Neural progenitor cell (in vitro differentiated cells): ENCODE results near the gene FADS6. TPM values are rescaled to one million over a fixed set of nuclear protein-coding genes. Genes with fewer than 3 reads are reported as not detected.

Experiments used
- DNase-seq: peaks from one replicate; pipeline ENCODE4 v3.0.0-alpha.2; 2016; ENCODE audit warnings: low spot score
- H2AFZ ChIP-seq: fragments of 200-600 bp; sonication (generic); replicated peaks from 2 replicates; pipeline ENCODE4 v1.6.1; 2016; ENCODE audit warnings: antibody characterized with exemption
- H3F3A ChIP-seq: fragments of 200-600 bp; sonication (generic); 2 replicates; pipeline ENCODE4 v1.6.1; 2016; ENCODE audit warnings: antibody characterized with exemption, low read depth
- H3K27ac ChIP-seq: fragments of 200-600 bp; sonication (generic); 2 replicates; pipeline ENCODE4 v1.5.1; 2016; ENCODE audit warnings: mild to moderate bottlenecking
- H3K27me3 ChIP-seq: fragments of 200-600 bp; sonication (generic); 2 replicates; pipeline ENCODE4 v1.6.1; 2016; ENCODE audit warnings: mild to moderate bottlenecking, moderate library complexity
- H3K36me3 ChIP-seq: fragments of 200-600 bp; sonication (generic); 2 replicates; pipeline ENCODE4 v1.5.1; 2016
- H3K4me1 ChIP-seq: fragments of 200-600 bp; sonication (generic); 2 replicates; pipeline ENCODE4 v1.6.1; 2016; ENCODE audit warnings: mixed run types
- H3K4me2 ChIP-seq: fragments of 200-600 bp; sonication (generic); 2 replicates; pipeline ENCODE4 v1.6.1; 2016
- H3K4me3 ChIP-seq: fragments of 200-600 bp; sonication (generic); 2 replicates; pipeline ENCODE4 v1.5.1; 2016
- H3K79me2 ChIP-seq: fragments of 200-600 bp; sonication (generic); 2 replicates; pipeline ENCODE4 v1.6.1; 2016; ENCODE audit warnings: low read depth
- H3K9ac ChIP-seq: fragments of 200-600 bp; sonication (generic); 2 replicates; pipeline ENCODE4 v1.6.1; 2016
- H3K9me3 ChIP-seq: fragments of 200-600 bp; sonication (generic); 2 replicates; pipeline ENCODE4 v1.5.1; 2016; ENCODE audit warnings: low read depth
- H4K20me1 ChIP-seq: fragments of 200-600 bp; sonication (generic); 2 replicates; pipeline ENCODE4 v1.6.1; 2016; ENCODE audit warnings: low read depth
- H3K27ac Mint-ChIP-seq: 3 replicates; pipeline ENCODE4 v1.8.0; 2021; ENCODE audit warnings: mixed read lengths
- H3K27me3 Mint-ChIP-seq: 2 replicates; pipeline ENCODE4 v1.8.0; 2022; ENCODE audit warnings: low read depth, mild to moderate bottlenecking, inconsistent platforms, moderate library complexity, mixed read lengths; ENCODE audit not compliant: insufficient read depth
- H3K36me3 Mint-ChIP-seq: 3 replicates; pipeline ENCODE4 v1.8.0; 2021; ENCODE audit warnings: mixed read lengths
- H3K4me1 Mint-ChIP-seq: 3 replicates; pipeline ENCODE4 v1.8.0; 2021; ENCODE audit warnings: mixed read lengths
- H3K4me3 Mint-ChIP-seq: 3 replicates; pipeline ENCODE4 v1.8.0; 2021; ENCODE audit warnings: mild to moderate bottlenecking, moderate library complexity, mixed read lengths
- H3K9me3 Mint-ChIP-seq: 3 replicates; pipeline ENCODE4 v1.8.0; 2020; ENCODE audit warnings: mixed read lengths
- CTCF ChIP-seq: fragments of 200-600 bp; sonication (generic); IDR thresholded peaks from 2 replicates; pipeline ENCODE4 v1.5.1; 2017; ENCODE audit warnings: antibody characterized with exemption, mild to moderate bottlenecking
- EZH2 ChIP-seq: fragments of 200-600 bp; sonication (generic); IDR thresholded peaks from 2 replicates; pipeline ENCODE4 v1.6.1; 2017; ENCODE audit warnings: antibody characterized with exemption, mild to moderate bottlenecking, moderate library complexity
- EZH2phosphoT487 ChIP-seq: fragments of 200-600 bp; sonication (generic); IDR thresholded peaks from 2 replicates; pipeline ENCODE4 v1.6.1; 2017; ENCODE audit warnings: antibody characterized with exemption
- total RNA-seq: library from RNA; depleted of rRNA; stranded (reverse); fragments of >200 nt; gene quantifications from 2 replicates; pipeline ENCODE4 v1.2.3, GENCODE V29; 2015; ENCODE audit warnings: low replicate concordance

FADS6 gene
- total RNA-seq, 1 donor from 2014 or later = 0.36 TPM

DNA sequence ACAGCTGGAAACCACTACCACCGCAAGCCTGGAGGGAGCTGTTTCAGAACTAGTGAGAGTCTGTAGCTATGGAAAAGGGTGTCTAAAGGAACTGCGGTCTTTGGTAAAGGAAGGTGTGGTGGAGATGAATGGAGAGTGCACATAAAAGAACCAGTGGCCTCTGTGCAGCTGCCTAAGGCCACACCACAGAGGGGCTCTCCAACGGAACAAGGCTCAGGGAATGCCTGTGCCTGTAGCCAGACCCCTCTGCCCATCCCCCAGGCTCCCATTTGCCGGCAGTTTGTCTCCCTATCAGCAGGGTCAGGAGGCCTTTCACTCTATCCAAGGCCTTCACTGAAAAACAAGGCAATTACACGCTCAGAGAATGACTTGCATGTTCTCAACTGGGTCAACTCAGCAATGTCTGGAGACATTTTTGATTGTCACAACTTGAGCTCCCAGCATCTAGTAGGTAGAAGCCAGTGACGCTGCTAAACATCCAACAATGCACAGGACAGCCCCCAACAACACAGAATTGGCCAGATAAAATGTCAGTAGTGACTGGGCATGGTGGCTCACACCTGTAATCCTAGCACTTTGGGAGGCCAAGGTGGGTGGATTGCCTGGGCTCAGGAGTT, 17.3 kb downstream of the FADS6 start:
- H3K27ac ChIP-seq = no peak overlapping the region
- no peaks in the 10 kb centered on the region for H4K20me1 ChIP-seq
- Mint-ChIP-seq H3K9me3 (no peaks in the 10 kb centered on the region), H3K36me3 (no peaks in the 10 kb centered on the region), H3K4me1 (peaks cover 15% of the 10 kb centered on the region), H3K27ac (no peak overlapping the region), H3K4me3 (no peak overlapping the region), H3K27me3 (peaks cover 17% of the 10 kb centered on the region)
- peaks cover 5% of the 10 kb centered on the region for H3F3A ChIP-seq
- H3K4me3 ChIP-seq = no peak overlapping the region
- H3K4me2 ChIP-seq = no peak overlapping the region
- H3K9me3 ChIP-seq = no peaks in the 10 kb centered on the region
- no peak for DNase-seq
- TF ChIP-seq CTCF (no peak), EZH2 (no peak), EZH2phosphoT487 (no peak)
- peak overlapping the region; percentile 63 for H2AFZ ChIP-seq
- no peaks in the 10 kb centered on the region for H3K79me2 ChIP-seq
- H3K9ac ChIP-seq = no peak overlapping the region
- H3K4me1 ChIP-seq = peaks cover 5% of the 10 kb centered on the region
- no peaks in the 10 kb centered on the region for H3K36me3 ChIP-seq
- no peaks in the 10 kb centered on the region for H3K27me3 ChIP-seq

GRCh38 chr17:74875155-74875976, 18.1 kb downstream of the FADS6 start:
- H3K27me3 Mint-ChIP-seq = peaks cover 17% of the 10 kb centered on the region
- Histone ChIP-seq H3F3A (peaks cover 5% of the 10 kb centered on the region), H2AFZ (peak overlapping the region; percentile 63), H3K27me3 (no peaks in the 10 kb centered on the region), H3K4me1 (peaks cover 5% of the 10 kb centered on the region), H3K9me3 (no peaks in the 10 kb centered on the region), H3K79me2 (no peaks in the 10 kb centered on the region), H3K27ac (no peak overlapping the region), H4K20me1 (no peaks in the 10 kb centered on the region), H3K4me3 (no peak overlapping the region), H3K4me2 (no peak overlapping the region), H3K9ac (no peak overlapping the region), H3K36me3 (no peaks in the 10 kb centered on the region)
- no peak overlapping the region for H3K27ac Mint-ChIP-seq
- no peaks in the 10 kb centered on the region for H3K36me3 Mint-ChIP-seq
- no peaks in the 10 kb centered on the region for H3K9me3 Mint-ChIP-seq
- peaks cover 15% of the 10 kb centered on the region for H3K4me1 Mint-ChIP-seq
- DNase-seq = no peak
- peak overlapping the region; percentile 18 for H3K4me3 Mint-ChIP-seq
- no peak for TF ChIP-seq EZH2
- no peak for TF ChIP-seq CTCF
- no peak for TF ChIP-seq EZH2phosphoT487

- H3K9me3 ChIP-seq = no peaks in the 10 kb centered on the region
- peaks cover 17% of the 10 kb centered on the region for H3K27me3 Mint-ChIP-seq
- no peak for DNase-seq
- no peaks in the 10 kb centered on the region for H3K36me3 ChIP-seq
- H3K4me3 Mint-ChIP-seq = no peak overlapping the region
- no peak overlapping the region for H3K9ac ChIP-seq
- no peak overlapping the region for H2AFZ ChIP-seq
- no peaks in the 10 kb centered on the region for H3K79me2 ChIP-seq
- H3K4me3 ChIP-seq = no peak overlapping the region
- no peaks in the 10 kb centered on the region for H3K9me3 Mint-ChIP-seq
- H3K4me1 ChIP-seq = peaks cover 5% of the 10 kb centered on the region
- TF ChIP-seq CTCF (no peak), EZH2 (no peak), EZH2phosphoT487 (no peak)
- no peaks in the 10 kb centered on the region for H3K27me3 ChIP-seq
- peaks cover 5% of the 10 kb centered on the region for H3F3A ChIP-seq
- peaks cover 15% of the 10 kb centered on the region for H3K4me1 Mint-ChIP-seq
- H4K20me1 ChIP-seq = no peaks in the 10 kb centered on the region
- no peak overlapping the region for H3K27ac Mint-ChIP-seq
- H3K4me2 ChIP-seq = no peak overlapping the region
- no peaks in the 10 kb centered on the region for H3K36me3 Mint-ChIP-seq
- H3K27ac ChIP-seq = no peak overlapping the region
These were observed 18.8 kb downstream of the FADS6 start for GRCh38 chr17:74874615-74875037.
